Spleen (tissue), 7 donors: ENCODE results near the gene UBAP1.

Experiments used
- CTCF ChIP-seq, 11 experiments: fragments of 200-600 bp in 7 of 11; fragments of 450-650 bp in 4 of 11; sonication (generic) in 4 of 11; IDR thresholded peaks in 8 of 11; conservative IDR thresholded peaks in 3 of 11; 1 replicate in 7 of 11; 2 replicates in 4 of 11; pipeline versions ENCODE4 v1.4.0 to v1.8.0; 2016 to 2021; ENCODE audit warnings: antibody characterized with exemption in 11 of 11, inconsistent platforms in 4 of 11, mild to moderate bottlenecking in 1 of 11
- POLR2A ChIP-seq, 3 donors: fragments of 450-650 bp; IDR thresholded peaks; one replicate each; pipeline ENCODE4 v1.5.1; 2017; ENCODE audit warnings: antibody characterized with exemption in 3 of 3, mild to moderate bottlenecking in 1 of 3
- POLR2AphosphoS5 ChIP-seq, 3 donors: sonication (generic); formaldehyde crosslinking; IDR thresholded peaks; one replicate each; pipeline ENCODE4 v1.5.1; 2017; ENCODE audit warnings: antibody characterized with exemption in 3 of 3
- donor health status: DM: no; HTN: no; CAD: no; lungs with moderate emphysema.
- donor health status: DM: no; HTN: no; CAD: no.
- donor health status: DM: no; HTN: no; CAD: no.

- TF ChIP-seq CTCF (IDR thresholded peaks at IDR 0.05 in 8 of 11, conservative IDR thresholded peaks at IDR 0.05 in 3 of 11) (no peak), POLR2AphosphoS5 (IDR thresholded peaks at IDR 0.05) (no peak), POLR2A (IDR thresholded peaks at IDR 0.05) (no peak)
Measured at GRCh38 chr9:34177593-34178435, 1.0 kb upstream of the UBAP1 start.
